Panc1 (cell line): ENCODE data around the gene DUSP14.

Experiments
- CTCF ChIP-seq: fragments of 450-650 bp; IDR thresholded peaks from 2 replicates; pipeline ENCODE4 v1.5.1; 2017; ENCODE audit warnings: mild to moderate bottlenecking
- POLR2AphosphoS5 ChIP-seq: IDR thresholded peaks from 2 replicates; pipeline ENCODE4 v1.6.1; 2012; ENCODE audit warnings: mild to moderate bottlenecking, low read depth, low read length, moderate library complexity

GRCh38 chr17:37517881-37518280 lies 28.2 kb downstream of the DUSP14 start:
- TF ChIP-seq CTCF (no peak), POLR2AphosphoS5 (no peak)
